Daoy (cell line): Measurements from ENCODE around the gene NFATC1. TPM values are rescaled to one million over a fixed set of nuclear protein-coding genes. Genes with fewer than 3 reads are reported as not detected.

Experiments
- DNase-seq: peaks from one replicate; pipeline ENCODE4 v3.0.0-alpha.2; 2015; ENCODE audit warnings: low read depth
- total RNA-seq: library from RNA; depleted of rRNA; stranded (reverse); fragments of >200 nt; shearing (Covaris generic); gene quantifications from 2 replicates; pipeline ENCODE4 v1.2.3, GENCODE V29; 2014

The NFATC1 gene
- total RNA-seq, 1 experiment from 2014 or later = 1.5 TPM

DNA sequence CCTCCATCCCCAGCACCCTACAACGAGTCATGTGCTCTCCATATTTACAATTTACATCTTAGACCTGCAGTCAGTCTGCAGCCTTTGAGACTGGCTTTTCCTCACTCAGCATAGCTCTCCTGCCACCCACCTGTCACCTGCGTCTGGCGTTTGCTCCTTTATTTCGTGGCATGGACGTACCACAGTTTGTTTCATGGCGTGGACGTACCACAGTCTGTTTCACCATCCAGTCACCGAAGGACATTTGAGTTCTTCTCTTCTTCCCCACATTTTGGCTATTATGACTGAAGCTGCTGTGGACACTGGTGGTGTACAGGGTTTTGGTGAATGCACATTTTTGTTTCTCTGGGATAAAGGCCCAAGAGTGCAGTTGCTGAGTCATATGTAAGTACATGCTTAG, 142.0 kb downstream of the NFATC1 start:
- DNase-seq = no peak

DNA sequence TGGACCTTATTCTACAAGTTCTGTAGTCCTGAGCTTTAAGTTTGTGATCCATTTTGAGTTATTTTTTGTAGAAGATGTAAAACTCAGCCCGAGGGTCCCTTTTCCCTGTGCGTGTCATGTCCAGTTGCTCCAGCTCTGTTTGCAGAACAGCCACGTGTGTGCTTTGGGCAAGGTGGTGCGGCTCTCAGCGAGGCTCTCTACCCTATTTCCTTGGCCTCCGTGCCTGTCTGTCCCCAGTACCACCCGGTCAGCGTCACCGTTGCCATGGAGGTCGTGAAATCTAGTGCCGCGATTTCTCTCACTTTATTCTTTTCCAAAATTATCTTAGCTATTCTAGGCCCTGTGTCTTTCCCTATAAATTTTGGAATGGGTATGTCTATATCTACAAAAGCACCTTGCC, 142.9 kb downstream of the NFATC1 start:
- no peak for DNase-seq

DNA sequence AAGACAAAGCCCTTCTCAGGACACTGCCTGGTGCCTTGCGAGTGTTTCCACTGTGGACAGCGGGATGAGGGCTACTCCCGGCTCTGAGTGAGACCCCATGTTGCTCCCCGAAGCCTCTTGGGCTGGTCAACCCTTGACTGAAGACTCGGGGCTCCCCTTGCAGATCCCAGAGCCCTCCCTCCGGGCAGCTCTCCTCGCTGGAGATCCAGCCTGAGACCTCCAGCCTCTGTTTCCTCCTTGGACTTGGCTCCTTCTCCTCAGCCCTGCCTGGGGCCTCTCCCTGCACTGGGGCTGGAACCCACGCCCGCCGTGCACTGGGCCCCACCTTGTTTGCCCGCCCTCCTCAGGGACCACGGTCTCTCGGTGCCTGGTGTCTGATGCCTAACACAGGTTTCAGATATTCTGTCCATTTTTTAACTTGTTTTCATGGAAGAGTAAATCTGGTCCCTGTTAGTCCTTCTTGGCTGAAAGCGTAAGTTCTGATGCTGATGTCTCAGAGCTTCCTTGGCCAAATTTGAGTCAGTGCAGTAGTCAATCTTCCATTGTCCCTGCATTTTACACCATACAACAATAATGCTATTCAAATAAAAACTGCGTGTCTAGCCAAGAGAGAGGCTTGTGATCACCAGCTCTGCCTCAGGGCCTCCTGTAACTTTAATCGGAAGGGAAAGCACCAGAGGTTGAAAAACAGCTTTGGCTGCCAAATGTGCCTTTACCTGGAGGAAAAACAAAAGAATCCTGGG, 144.6 kb downstream of the NFATC1 start:
- DNase-seq = no peak

DNA sequence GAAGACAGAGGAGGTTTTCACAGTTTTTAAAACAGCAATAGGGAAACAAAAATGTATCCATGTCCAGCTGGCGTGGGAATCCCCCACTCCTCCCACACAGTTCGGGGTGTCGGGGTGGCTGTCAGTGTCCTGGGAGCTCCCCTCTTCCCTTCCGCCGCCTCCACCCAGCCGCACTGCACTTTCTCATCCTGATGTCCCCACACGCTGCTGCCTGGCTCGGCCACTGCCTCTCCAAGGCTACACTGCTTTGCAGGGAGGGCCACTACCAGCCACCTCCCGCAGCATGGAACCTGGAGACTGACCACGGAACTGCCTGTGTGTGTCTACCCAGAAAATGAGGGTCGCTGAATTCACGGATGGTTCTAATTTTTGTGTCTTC, 145.2 kb downstream of the NFATC1 start:
- DNase-seq = no peak

DNA sequence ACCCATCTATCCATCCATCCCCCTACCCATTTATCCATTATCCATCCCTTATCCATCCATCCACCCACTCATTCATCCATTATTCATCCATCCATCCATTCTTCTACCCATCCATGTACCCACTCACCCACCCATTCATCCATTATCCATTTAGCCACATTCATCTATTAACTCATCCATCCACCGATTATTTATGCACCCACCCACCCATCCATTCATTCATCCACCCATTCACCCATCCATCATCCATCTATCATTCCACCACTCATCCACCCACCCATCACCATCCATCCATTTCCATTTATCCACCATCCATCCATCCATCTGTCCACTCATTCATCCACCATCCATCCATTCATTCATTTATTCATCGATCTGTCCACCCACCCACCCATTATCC, 146.5 kb downstream of the NFATC1 start:
- no peak for DNase-seq

DNA sequence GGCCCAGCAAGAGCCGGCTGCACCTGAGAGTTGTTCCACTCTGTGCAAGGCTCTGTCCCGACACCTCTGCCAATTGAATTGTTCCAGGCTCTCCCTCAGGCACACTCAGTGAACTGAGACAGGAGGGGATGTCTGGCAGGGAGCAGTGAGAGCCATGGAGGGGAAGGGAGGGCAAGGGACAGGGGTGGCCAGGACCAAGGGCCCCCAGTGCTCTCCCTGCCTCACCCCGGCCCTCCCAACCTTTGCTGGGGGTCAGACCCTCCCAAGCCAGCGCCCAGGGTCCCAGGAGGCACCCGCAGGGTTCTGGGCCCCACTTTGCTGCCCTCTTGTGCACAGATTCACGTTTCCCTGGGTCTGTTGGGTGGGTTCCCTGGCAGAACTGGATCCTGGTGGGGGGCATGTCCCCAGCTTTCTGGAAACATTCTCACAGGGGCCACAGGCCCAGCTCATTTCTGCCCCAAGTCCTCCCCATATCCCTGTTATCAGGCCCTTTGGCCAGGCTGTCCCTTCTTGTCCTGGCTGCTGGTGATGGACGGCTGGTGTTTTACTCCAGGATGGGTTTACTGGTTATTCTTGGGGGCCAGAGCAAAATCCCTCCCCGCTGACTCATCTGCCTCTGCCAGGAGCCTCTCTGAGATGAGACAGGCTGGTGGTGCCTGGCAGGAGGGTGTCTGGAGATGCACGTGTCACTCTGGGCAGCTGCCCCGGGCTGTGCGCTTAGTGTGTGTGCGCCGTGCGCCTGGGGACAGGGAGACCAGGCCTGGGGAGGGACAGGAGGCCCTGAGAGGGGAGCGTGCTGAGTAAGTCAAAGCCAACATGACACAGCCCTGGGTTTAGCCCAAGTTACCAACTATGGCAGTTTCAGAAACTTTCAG, 147.4 kb downstream of the NFATC1 start:
- no peak for DNase-seq

DNA sequence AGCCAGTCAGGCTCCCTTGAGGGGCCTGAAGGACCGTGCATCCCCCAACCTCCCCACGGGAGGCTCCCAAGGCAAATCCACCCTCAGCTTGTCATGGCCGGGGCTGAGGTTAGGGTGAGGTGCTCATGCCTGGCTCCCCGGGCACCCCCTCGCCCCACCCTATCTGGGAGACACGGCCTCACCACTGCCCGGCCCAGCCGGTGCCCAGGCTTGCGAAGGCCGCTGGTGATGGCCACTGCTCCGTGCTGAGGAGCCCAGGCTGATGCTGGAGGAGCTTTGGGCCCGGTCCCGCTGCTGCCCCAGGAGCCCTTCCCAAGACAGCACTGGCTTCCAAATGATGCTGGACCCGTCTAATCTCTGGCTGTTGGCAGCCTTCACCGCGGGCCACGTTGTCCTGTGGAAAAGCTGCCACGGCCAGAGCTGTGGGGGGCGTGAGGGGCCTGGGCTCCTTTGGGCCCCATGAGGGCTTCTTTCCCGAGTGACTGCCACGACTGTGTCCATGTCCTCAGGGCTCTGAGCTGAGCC, 148.2 kb downstream of the NFATC1 start:
- no peak for DNase-seq

DNA sequence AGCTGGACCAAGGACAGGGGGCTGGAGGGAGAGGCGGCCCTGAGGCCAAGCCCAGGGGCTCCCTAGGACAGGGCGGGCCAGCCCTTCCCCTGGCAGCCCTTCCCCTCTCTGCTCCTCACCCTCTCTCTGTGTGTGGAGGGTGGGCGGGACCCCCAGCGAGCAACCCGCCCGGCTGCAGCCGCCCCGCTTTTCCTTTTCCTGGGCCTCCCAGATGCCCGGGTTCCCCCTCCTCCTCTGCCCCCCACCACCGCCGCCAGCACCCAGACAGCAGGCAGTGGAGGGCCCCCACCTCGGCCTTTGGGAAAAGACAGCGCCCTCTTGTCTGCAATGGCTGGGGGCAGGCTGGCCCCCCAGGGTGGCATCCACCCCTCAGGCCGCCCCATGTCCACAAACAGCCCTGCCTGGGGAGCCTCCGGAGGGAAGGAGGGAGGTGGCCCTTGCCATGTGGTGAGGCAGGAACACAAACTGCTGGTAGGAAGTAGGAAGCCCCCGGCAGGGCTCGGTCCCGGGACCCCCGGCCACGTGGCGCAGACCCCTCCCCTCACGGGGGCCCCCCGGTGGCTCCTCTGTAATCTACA, 148.7 kb downstream of the NFATC1 start:
- no peak for DNase-seq

DNA sequence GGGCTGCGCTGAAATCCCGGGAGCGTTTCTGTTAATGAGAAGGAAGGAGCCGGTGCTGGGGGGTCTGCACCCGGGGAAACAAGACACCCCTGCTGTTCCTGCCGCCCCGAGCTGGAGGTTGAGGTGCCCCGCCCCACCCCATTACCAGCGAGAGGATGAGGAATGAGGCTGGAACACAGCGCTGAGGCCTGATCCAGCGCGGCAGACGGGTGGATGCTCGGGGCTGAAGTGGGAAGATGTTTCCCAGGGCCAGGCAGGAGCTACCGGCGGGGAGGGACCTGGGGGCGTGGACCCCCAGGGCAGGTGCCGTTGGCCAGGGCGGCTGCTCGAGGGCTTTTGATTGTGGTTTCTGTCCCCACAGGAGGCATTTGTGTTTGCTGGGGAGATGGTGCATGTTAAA, 149.5 kb downstream of the NFATC1 start:
- no peak for DNase-seq

DNA sequence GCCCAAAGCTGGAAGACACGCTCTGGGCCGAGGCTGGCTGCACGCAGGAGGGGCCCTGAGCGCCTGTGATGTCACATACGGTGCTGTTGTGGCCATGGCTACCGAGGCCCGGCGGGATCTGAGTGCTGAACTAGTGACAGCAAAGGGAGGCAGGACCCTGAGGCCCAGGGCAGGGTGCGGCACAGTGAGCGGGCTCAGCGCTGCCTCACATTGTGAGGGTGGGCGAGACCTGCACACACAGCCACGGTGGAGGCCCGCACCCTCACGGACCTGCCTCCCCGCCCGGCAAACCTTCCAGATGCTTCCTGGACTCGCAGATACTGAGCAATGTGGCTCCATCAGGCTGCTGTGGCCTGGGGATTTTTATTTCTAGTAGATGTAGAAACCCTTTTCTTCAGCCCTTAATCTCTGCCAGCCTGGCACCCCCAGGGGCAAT, 150.0 kb downstream of the NFATC1 start:
- DNase-seq = no peak

DNA sequence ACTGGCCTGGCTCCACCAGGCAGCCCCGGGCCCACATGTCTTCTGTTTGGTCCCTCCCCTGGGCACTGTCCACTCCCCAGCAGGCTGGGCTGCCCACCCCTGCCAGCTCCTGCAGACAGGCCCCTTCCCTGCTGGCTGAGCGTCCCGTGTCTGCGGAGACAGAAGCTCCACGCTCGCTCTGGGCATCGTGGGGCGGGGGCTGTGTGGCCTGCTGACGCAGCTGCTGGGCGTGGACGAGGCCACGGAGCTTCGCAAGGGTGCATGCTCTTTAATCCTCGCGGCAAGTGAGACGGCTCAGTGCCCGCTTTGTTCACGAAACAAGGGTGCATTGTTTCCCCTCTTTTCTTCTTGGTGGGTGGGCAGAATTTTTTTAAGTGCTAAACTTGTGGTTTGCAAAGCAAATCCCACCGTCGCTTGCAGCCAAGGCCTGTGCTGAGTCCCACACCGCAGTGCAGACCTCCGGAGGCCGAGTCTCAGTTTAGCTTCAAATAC, 151.1 kb downstream of the NFATC1 start:
- no peak for DNase-seq

DNA sequence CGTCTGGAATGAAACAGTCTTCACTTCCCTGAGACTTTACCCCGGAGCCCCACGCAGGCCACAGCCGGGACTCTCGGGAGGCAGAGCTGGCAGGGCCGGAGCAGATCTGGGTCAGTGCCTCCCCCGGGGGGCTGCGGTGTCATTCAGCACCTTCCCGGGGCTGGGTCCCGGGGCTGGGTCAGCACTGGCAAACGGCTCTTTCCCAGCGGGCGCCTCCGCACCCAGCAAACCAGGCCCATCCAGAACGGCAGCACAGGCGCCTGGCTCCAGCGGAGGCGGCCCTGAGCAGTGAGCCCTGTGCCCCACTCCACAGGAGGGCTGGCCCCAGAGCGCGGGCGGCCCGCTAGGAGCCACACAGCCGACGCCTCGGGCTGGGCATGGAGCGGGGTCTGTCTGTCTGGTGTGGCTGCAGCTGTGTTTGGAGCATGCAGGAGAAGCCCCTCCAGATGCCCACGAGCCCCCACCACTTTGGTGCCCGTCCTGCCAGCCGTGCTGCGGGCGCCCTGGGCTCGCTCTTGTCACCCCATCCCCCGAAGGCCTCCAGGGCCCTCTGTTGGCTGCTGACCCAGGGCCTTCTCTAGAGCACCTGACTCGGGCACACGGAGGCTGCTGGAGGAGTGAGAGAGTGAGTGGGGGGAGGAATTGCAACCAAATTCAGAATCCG, 151.8 kb downstream of the NFATC1 start:
- no peak for DNase-seq

DNA sequence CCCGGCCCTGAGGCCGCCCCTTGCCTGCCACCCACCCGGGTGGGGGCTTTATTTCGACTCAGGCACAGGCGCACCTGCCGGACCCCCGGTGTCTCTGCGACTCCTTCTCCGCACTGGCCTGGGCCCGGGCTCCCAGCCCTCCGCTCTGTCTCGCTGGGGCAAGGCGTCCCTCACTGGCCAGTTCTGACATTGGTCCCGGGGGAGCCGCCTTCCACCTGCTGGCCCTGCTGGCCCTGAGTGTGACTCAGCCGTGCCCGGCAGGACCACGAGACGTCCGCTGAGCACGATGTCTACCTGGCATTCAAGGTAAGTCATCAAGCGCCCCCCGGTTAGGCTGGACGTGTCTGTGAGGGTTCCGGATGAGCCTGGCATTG, 152.3 kb downstream of the NFATC1 start:
- no peak for DNase-seq

DNA sequence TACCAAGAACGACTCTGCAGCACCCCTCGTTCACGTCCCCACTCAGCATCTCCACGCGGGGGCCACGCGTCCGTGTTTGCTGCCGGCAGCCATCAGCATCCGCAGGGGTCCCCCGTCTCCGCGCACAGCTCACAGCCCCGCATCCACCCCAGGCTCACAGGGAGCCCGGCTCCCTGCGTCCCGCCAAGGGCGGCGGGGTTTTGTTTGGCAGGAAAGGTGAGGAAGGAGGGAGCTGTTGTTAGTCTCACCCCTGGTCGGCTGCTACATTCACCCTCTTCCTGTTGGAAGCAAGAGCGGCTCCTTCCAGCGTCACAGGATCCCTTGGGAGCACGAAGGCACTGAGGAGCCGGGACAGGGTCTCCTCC, 152.9 kb downstream of the NFATC1 start:
- no peak for DNase-seq

DNA sequence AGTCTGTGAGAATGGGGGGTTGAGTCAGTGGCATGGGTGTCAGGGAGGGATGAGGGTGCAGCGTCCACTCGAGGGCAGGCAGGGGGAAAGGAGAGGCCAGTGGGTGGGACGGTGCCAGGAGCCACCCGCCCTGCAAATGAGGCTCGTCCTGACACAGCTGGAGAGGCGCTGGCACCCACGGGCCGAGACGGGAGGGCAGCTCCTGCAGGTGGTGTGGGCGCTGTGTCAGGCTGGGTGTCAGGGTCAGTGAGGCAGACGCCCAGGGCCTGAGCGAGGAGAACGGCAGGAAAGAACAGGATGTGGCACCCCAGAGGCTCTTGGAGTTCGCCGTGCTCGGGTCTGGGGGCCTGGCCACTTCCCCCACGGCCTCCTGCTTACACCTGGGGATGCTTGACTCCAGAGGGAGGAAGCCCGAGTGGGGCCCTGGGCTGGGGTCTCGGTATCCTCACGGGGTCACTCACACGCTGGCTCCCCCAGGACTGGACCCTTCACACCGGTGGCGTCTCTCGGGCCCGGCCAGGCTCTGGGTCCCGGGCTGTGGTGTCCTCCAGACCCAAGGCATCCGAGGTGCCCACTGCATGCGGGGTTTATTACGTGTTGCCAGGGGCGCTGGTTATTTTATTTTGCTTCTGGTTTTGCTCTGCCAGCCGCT, 153.4 kb downstream of the NFATC1 start:
- DNase-seq = no peak

DNA sequence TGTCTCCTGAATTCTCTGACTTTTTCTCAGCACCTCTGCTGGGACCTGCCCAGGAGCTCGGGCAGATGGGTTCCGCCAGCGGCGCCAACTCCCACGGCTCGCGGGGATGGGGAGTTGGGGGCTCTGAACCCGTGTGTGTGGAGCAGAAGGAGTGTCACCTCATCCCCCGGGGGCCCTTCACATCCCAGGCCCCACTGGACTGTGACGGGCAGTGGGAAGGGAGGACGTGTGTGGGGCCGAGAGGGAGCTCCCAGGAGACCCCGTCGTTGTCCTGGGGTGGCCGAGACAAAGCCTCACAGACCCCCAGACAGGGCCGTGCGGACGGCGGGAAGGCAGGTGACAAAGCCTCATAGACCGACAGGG, 153.9 kb downstream of the NFATC1 start:
- no peak for DNase-seq

DNA sequence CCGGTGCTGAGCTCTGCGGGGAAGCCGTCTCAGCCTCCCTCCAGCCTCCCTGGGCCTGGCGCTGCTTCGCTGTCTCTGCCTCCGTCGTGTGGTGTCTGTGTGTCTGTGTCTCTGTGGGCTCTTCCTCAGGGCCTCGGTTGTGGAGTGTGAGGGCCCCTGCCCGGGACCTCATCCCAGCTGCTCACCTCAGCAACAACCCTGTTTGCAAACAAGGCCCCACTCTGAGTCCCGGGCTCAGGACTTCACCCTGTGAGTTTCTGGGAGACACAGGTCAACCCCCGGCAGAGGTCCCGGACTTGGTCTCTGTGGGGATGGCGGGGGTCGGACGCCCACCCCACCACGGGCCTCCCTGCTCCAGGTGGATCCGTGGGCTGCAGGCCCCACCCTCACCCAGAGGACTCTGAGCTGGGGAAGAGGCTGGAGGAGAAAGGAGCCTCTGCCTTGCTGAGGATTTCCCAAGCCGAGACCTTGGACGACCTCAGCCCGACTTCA, 156.5 kb downstream of the NFATC1 start:
- no peak for DNase-seq

DNA sequence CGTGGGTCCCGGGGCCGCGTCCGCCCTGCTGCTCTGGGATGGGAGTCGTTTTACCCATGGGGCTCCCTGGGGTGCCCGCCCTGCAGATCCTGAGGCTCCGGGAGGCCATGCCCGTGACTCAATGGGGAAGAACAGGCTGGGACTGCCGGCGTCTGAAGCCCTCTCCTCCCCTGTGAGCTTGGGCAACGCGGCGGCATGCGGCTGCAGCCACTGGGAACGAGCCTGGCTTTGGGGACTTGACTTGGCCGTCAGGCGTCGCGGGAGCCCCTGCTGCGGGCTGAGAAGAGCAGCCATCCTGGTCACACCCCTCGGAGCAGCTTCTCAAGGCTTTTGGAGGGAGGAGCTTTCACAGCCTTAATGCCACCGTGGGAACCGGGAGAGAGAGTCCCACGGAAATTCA, 157.0 kb downstream of the NFATC1 start:
- DNase-seq = peak; percentile 37

DNA sequence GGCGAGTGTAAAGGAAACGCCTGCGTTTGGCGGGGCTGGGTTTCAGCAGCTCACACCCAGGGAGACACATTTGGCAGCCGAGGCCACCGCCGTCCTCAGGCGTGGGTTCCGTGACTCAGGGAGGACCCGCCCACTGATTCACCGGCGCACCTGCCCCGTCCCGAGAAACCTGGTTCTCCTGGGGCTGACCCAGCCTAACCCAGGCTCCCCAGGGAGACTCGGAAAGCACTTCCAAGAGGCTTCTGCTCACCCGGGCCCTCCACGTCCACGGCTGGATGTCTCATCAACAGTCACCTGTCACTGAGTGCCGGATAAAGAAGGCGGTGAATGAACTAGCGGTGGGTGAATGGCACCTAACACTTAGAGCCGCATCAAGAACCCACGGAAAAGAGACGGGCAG, 157.4 kb downstream of the NFATC1 start:
- DNase-seq = no peak

DNA sequence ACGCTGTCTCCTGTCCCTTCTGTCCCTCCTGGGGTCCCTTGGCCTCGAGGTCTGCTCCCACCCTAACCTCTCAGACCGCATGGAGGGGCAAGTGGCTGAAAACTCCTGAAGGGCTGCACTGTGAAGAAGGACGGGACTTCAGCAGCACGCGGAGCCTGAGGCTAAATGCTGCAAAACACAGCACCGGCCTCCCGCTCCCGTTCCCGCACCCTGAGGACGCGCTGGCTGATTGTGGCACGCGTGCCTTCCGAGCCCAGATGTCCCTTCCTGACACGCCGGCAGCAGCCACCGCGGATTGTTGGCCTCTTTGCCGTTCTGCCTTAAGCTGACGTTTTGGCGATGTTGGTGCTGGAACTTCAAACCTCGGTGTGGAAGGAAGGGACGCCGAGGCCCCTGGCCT, 158.0 kb downstream of the NFATC1 start:
- no peak for DNase-seq

DNA sequence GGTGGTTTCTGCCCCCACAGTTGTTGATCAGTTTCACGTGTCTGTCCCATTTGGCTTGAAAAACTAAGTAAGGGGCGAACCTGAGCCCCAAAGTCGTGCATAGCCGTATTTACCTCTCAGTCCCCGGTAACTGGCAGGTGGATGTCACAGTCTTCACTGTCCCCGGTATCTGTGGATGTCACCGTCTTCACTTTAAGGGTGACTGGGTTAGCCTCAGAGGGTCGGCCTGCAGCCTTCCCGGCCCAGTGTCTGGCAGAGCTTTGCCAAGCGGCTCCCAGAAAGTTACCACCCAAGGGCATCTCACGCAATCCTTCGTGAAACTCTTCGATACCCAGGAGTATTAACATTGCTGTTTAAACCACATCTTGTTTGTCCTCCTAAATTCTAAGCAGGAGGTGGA, 158.6 kb downstream of the NFATC1 start:
- DNase-seq = no peak
